ENCODE measurements around the gene NHERF1.

The NHERF1 gene

GRCh38 chr17:74750327-74751069 is 2.1 kb downstream of the NHERF1 start:
- no peak for DNase-seq

GRCh38 chr17:74752415-74752814 is 4.0 kb downstream of the NHERF1 start:
- no peak for DNase-seq

GRCh38 chr17:74752822-74753401 is 4.5 kb downstream of the NHERF1 start:
- no peak for DNase-seq

GRCh38 chr17:74754832-74755231 is 6.4 kb downstream of the NHERF1 start:
- DNase-seq, result no peak

DNA sequence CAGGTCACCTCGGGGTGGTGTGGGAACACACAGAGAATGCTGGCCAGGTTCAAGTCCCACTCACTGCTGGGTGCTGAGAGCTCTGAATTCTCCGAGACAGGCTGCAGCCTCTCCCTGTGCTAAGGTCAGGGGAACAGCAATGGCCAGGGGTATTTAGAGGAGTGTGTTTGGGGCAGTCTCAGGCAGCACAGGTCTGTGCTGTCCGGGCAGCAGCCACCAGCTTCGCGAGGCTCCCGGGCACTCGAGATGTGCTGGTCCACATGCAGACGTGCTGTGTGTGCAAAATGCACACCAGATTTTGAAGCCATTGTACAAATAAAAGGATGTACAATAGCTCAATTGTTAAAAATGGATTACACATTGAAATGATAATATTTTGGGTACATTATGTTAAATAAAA is 7.1 kb downstream of the NHERF1 start:
- no peak for DNase-seq

- no peak for DNase-seq
These were observed 8.5 kb downstream of the NHERF1 start for GRCh38 chr17:74756891-74757290.

GRCh38 chr17:74757502-74757901 is 9.1 kb downstream of the NHERF1 start:
- no peak for DNase-seq

- peak; percentile 49 for DNase-seq
These were observed 9.8 kb downstream of the NHERF1 start for GRCh38 chr17:74757931-74758847.

DNA sequence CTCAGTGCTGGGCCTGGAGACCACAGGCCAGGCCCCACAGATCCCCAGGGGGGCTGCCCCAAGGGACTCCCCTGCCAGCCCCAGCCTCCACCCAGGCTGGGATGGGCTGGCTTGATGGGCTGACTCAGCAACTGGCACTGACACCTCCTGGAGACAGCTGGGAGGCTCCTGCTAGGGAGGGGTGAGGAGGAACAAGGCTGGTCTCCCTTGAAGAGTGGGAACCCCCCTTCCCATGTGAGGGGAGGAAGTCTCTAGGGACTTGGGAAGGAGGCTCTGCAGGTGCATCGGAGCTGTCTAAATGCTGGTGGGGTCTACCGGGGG is 10.4 kb downstream of the NHERF1 start:
- DNase-seq, result peak; percentile 47

DNA sequence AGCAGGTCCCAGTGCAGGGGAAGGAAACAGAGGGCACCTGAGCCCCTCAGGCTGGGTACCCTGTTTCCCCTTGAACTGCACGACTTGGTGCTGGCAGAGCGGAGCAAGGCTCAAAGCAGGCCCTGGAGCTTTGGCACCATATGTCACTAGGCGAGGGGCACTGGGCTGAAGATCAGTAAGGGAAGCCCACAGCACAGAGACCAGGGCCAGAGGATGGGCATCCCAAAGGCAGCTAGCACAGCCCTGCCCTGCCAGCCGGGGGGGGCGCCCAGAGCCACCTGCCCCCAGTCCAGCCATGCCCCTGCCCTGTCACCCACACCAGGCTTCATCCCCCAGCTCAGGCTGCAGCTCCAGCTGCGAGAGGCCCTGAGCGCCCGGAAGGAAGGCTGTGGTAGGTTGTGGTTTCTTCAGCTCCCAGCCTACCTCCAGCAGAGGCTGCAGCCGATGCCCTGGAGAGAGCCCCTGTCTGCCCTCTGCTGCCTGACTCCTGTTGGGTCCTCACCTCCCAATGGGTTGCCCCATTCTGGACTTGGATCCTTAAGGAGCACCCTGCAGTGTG is 10.9 kb downstream of the NHERF1 start:
- peak; percentile 44 for DNase-seq

- DNase-seq, result peak; percentile 84
These were observed 11.5 kb downstream of the NHERF1 start for GRCh38 chr17:74759941-74760340.

DNA sequence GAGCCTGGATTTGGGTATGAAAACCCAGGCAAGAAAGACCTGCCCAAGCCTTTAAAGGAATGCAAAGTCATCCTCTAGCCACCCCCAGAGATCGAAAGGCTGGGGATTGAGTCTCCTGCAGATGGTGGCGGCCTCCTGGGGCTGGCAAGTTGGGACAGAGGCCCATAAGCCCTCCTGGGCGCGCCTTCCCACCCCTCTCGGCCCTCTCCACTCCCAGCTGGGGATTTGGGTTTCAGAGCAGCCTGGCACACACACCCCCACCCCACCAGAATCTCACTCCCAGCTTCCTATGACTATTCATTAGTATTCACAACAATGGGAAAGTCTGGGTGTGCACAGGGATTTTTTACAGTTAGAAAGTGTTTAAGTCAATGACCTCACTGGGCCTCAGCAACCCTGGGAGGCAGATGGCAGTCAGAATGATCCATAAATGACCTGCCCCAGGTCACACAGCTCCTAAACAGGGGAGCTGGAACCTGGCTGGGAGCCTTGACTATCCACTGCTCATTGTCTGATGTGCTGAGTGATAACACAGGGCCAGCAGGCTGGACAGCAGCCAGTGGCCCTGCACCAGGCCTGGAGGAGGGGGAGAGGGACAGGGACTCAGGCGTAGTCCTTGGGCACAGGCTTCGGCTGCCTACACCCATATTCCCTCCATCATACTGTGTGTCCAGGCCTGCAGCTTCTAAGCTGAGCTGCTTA is 12.1 kb downstream of the NHERF1 start:
- peak; percentile 77 for DNase-seq

DNA sequence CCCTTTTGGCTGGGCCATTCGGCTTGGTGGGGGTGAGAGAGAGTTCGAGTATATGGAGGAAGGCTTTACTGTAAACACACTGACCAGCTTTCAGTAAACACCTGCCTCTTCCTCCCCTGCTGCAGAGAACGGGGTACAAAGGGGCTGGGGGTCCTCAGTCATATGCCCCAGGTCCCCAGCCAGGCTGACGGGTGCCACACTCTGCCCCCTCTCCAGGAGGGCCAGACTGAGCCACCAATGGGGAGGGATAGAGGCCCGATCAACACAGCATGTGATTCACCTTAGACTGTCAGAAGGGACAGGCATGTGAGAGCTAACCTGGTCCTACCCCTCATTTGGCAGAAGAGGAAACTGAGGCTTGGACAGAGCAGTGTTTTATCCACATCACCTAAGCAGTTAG is 13.0 kb downstream of the NHERF1 start:
- no peak for DNase-seq

- no peak for DNase-seq
These were observed 13.5 kb downstream of the NHERF1 start for GRCh38 chr17:74761931-74762330.

DNA sequence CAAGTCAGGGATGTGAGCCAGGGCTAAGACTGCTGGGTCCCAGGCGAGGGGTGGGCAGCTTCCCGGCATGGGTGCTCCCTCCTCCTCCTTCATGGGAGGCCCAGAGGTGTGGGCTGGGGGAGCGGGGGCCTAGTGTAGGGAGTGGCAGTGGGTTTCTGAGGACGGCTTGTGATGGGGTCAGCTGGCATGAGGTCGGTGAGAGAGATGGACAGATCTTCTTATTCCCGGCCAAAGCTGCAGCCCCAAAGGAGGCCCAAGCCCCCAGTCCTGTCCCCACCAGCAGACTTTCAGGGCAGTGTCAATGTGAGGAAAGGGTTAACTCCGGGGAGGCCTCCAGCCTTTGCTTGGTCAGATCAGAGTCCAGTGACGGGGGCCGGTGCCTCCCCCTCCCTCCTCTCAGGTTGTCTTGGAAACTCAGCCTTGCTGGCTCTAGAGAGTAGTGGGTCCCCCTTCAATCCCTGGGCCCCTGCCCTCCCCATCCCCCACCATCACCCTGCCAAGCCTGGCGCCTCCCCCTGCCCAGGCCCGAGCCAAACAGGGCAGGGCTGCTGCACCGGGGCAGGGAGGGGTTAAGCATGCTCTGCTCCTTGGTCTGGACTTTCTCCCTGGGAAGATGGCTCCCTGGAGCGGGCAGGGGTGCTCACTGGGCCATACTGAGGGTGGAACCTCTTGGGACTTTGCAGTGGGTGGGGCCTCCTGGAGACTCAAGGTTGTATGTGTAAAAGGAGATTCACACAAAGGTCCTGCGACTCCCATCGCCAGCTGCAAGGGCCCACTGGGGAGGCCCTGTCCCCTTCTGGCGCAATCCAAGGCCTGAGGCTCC is 15.3 kb downstream of the NHERF1 start:
- DNase-seq, result no peak

GRCh38 chr17:74764751-74765286 is 16.4 kb downstream of the NHERF1 start:
- DNase-seq, result no peak

- DNase-seq, result no peak
These were observed 18.0 kb downstream of the NHERF1 start for GRCh38 chr17:74766413-74766812.

DNA sequence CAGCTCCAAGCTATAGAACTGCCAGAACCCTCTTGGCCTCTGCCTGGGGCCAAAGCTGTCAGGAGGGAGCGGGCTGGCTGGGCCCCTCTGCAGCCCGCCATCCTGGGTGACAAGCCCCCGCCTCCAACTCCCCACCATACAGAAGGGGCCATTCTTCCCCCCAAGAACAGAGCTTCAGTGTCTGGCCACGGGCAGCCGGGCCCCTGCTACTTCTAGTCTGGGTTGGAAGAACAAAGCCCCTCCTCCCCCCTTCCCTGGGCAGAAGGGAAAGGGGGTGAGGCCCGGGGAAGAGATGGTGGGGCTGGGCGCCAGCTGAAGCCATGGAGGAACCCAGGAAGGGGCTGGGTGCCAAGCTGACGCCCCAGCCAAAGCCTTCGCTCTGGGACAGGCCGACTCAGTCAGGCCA is 18.7 kb downstream of the NHERF1 start:
- no peak for DNase-seq

DNA sequence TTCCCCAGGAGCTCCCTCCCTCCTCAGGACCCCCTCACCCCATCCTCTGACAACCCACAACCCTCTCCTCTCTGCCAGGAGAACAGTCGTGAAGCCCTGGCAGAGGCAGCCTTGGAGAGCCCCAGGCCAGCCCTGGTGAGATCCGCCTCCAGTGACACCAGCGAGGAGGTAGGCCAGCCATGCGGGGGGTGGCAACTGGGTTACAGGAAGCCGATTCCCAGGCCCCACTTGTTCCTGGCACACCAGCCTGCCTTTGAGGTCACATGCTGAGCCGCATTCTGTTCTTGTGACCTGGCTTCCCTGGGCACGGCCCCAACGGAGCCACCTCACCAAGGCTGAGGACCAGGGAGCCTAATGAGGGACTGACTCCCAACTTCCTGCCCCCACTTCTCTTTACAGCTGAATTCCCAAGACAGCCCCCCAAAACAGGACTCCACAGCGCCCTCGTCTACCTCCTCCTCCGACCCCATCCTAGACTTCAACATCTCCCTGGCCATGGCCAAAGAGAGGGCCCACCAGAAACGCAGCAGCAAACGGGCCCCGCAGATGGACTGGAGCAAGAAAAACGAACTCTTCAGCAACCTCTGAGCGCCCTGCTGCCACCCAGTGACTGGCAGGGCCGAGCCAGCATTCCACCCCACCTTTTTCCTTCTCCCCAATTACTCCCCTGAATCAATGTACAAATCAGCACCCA is 19.8 kb downstream of the NHERF1 start:
- DNase-seq, result no peak

DNA sequence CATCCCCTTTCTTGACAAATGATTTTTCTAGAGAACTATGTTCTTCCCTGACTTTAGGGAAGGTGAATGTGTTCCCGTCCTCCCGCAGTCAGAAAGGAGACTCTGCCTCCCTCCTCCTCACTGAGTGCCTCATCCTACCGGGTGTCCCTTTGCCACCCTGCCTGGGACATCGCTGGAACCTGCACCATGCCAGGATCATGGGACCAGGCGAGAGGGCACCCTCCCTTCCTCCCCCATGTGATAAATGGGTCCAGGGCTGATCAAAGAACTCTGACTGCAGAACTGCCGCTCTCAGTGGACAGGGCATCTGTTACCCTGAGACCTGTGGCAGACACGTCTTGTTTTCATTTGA is 20.3 kb downstream of the NHERF1 start:
- no peak for DNase-seq

GRCh38 chr17:74769266-74769855 is 20.9 kb downstream of the NHERF1 start:
- no peak for DNase-seq

All from NCI-H82 (cell line).